Choroid plexus epithelial cell (primary cell): ENCODE results near the gene AIF1L.

Experiments used
- DNase-seq: peaks from one replicate; pipeline ENCODE4 v3.0.0-alpha.2; 2010; ENCODE audit warnings: low read depth
- H3K4me3 ChIP-seq: 2 replicates; pipeline ENCODE4 v1.5.1; 2011; ENCODE audit warnings: low read depth, mild to moderate bottlenecking, control low read depth, low read length, moderate library complexity
- TF ChIP-seq, protein P1 (sequence below): conservative IDR thresholded peaks from 2 replicates; pipeline ENCODE4 v1.5.1; 2011; ENCODE audit warnings: low read depth, mild to moderate bottlenecking, control low read depth, inconsistent platforms, low read length, moderate library complexity

Gene AIF1L

DNA sequence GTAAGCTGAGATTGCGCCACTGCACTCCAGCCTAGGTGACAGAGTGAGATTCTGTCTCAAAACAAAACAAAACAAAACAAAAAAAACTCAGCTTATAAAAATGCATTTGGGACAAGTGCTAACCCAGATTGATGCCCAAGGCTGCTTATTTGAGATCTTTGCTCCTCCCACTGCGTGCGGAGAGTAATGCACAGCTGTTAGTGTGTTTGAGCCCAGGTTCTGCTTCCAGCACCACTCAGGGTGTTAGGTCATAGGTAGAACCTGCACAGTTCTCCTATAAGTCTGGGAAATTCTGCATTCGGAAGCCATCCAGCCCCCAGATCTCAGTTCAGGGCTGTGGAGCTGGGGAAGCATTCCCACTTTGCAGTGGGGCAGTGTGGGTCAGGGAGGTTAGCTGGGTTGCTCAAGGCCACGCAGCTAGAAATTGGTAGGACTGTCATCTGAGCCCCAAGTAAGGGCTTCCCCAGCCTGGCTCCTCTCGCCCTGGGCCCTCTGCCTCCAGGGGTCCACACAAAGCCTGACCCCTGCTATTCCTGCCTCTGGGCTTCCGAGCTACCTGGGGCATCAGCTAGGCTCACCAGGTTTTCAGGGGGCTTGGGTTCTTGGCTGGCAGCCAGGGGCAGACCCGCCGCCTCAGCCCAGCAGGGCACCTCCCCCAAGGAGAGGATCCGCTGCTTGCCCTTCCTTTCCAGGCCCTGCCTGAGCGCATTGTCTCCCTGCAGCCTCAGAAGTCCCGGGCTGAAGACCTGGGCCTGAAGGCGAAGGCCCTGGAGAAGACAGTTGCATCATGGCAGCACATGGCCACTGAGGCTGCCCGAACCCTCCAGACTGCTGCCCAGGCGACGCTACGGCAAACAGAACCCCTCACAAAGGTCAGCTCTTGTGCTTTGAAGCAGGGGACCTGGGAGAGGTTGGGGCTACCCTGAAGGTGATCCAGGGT, 17.6 kb upstream of the AIF1L start:
- TF ChIP-seq, protein P1, sequence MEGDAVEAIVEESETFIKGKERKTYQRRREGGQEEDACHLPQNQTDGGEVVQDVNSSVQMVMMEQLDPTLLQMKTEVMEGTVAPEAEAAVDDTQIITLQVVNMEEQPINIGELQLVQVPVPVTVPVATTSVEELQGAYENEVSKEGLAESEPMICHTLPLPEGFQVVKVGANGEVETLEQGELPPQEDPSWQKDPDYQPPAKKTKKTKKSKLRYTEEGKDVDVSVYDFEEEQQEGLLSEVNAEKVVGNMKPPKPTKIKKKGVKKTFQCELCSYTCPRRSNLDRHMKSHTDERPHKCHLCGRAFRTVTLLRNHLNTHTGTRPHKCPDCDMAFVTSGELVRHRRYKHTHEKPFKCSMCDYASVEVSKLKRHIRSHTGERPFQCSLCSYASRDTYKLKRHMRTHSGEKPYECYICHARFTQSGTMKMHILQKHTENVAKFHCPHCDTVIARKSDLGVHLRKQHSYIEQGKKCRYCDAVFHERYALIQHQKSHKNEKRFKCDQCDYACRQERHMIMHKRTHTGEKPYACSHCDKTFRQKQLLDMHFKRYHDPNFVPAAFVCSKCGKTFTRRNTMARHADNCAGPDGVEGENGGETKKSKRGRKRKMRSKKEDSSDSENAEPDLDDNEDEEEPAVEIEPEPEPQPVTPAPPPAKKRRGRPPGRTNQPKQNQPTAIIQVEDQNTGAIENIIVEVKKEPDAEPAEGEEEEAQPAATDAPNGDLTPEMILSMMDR: no peak
- DNase-seq: no peak
- H3K4me3 ChIP-seq: no peak overlapping the region

DNA sequence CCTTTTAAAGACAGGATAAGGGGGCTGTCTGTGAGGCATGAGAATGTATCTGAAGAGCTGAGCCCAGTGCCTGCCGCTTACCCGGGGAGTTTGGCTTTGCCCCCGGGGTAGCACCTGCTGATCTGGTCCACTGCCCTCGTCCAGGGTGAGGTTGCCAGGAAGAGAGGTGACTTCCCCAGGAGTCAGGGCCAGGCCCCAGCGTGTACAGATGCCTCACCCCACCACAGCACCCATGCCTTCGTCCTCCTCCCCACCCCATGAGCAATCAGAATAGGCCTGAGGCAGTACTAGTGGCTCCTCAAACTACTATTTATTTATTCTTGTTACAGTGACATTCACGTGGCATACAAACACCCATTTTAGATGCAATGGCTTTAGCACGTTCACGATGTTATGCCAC, 15.7 kb upstream of the AIF1L start:
- TF ChIP-seq, protein P1: no peak
- no peak overlapping the region for H3K4me3 ChIP-seq
- no peak for DNase-seq

DNA sequence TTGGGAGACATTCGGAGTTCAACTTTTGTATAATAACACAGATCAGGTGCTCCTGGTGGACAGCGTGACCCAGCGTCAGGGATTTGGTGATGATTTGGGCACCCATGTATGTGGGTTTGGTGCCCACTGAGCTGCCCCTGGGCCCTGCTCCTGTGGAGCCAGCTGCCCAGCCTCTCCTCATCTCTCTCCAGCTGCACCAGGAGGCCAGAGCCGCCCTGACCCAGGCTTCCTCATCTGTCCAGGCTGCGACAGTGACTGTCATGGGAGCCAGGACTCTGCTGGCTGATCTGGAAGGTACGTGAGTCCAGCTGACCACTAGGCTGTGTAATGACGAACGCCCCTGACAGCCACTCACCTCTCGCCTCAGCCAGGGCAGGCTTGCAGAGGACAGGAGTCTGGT, 14.5 kb upstream of the AIF1L start:
- DNase-seq: no peak
- TF ChIP-seq, protein P1: no peak
- H3K4me3 ChIP-seq: no peak overlapping the region

DNA sequence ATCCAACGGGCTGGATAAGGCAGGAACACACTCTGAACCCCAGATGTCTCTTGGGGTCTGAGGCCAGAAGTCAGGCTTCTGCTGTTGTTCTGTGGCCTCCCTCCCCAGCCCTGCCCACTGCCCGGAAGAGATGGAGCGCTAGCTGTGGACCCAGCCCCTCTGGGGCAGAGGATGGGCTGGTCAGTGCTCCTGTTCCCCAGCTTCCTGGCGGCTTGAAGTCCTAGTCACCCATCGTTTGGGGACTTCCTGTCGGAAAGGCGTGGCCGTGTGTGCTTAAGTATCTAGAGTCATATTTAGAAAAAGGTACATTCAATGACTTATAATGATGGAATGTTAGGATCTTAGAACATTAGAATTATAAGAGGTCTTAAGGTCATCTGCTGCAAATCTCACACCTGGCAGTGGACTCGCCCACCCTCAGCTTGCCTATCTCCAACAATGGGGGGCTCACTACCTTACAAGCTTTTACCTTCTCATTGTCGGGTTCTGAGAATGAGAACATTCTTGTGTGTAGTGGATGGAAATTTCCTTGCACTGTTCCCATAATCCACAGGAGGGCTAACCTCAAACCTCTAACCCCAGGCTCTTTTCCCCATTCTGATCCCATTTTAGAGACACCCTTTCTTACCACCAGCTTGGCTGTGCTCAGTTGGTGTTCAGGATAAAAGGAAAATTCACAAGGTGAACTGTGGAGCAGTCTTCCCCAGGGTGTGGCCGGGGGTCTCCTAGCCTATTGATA, 13.4 kb upstream of the AIF1L start:
- TF ChIP-seq, protein P1: peak; percentile 3
- no peak overlapping the region for H3K4me3 ChIP-seq
- no peak for DNase-seq

DNA sequence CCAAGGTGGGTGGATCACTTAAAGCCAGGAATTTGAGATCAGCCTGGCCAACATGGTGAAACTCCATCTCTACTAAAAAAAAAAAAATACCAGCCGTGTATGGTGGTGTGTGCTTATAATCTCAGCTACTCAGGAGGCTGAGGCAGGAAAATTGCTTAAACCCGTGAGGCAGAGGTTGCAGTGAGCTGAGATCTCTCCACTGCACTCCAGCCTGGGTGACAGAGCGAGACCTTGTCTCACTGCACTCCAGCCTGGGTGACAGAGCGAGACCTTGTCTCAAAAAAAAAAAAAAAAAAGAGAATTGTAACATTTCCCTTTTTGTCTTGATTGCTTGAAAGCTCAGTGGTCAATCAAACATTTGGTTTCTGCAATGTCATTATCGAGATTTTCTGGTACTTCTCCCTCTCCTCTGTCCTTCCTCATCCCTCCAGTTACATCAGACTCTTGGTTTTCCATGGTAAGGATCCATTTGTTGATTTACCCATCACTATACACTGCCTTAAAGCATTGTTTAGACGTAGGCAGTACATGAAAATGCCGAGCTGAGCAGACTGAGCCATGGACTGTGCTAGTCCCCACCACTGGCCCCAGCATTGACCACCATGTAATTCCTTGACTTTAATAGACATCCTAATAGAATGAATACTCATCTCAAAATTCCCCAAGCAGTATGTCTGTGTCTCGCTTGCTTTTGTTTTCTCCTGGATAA, 11.5 kb upstream of the AIF1L start:
- TF ChIP-seq, protein P1: no peak
- no peak overlapping the region for H3K4me3 ChIP-seq
- no peak for DNase-seq

DNA sequence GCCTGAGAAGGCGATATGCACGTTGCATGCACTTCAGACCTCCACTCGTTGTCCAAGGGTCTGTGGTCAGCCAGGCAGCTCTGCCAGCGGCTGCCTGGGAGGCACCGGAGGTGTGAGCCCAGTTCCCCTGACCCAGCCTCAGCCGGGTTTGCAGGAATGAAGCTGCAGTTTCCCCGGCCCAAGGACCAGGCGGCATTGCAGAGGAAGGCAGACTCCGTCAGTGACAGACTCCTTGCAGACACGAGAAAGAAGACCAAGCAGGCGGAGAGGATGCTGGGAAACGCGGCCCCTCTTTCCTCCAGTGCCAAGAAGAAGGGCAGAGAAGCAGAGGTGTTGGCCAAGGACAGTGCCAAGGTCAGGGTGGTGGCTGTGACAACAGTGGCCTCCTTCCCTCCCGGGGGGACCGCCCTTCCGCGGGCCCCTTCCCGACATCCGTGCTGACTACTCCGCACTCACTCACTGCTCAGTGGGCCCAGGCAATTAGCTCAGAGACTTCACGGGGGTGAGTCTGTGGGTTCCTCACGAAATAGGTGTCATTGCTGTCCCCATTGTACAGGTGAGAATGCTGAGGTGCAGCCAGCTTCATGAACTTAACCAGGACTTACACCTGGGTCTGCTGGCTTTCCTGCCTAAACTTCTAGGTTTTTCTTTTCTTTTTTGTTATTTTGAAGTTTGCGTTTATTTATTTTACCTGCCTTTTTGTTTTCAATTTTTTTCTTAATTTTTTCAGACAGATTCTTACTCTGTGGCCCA, 10.8 kb upstream of the AIF1L start:
- no peak for DNase-seq
- H3K4me3 ChIP-seq: no peak overlapping the region
- TF ChIP-seq, protein P1: no peak
